AG08395 (cell line): ENCODE results near the gene ARG2.
A peak's percentile ranks its signal among the peaks of the same experiment; 100 is the strongest.

Experiments used
- DNase-seq: peaks from one replicate; pipeline ENCODE4 v3.0.0; 2012; ENCODE audit warnings: mixed read lengths, low spot score

Gene ARG2

DNA sequence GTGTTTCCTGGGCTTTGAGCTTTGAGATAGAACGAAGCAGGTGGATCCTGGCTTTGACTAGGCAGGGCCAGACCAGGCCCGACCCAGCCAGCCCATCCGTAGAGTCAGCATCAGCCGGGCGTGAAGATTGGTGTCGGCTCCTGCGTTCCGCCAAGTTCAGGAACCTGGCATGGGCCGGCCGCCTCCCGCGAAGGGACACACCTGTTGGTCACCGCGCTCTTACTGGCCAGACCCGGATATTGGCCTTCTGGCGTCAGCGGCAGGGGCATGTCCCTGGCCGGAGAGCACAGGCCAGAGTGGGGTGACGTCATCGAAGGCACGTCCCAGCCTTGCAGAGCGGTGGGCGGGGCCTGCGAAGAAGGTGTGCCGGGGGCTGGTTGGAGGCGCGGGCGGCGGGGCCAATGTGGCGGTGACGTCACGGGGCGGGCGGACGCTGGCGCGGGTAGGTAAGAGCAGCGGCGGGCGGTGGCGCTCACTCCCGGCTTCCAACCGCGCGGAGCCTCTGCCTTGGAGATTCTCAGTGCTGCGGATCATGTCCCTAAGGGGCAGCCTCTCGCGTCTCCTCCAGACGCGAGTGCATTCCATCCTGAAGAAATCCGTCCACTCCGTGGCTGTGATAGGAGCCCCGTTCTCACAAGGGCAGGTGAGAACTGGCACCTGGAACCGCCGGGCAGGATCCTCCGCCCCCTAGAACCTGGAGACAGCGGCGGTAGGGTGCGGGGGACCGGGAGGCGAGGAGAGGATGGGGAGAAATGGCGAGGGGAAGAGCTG lies at the start of gene ARG2:
TSS of gene ARG2 (plus strand) at position 475 of the 771 bp plus-strand sequence. CDS start at position 533, 58 bp downstream.
- DNase-seq = peak; percentile 91

DNA sequence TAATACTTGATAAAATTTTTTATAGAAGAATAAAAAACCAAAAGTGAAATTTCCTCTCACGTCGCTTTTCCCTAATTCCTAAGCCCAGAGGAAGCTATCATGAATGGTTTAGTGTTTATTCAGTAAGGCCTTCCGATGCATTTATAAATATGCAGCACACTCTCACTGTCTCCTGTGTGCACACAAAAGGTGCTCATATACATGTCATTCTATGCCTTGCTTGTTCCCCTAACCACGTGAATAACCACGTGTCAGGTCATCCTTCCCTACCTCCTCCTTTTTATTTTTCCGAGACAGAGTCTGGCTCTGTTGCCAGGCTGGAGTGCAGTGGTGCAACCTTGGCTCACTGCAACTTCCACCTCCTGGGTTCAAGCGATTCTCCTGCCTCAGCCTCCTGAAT lies 49.3 kb upstream of the ARG2 start:
- DNase-seq = no peak

DNA sequence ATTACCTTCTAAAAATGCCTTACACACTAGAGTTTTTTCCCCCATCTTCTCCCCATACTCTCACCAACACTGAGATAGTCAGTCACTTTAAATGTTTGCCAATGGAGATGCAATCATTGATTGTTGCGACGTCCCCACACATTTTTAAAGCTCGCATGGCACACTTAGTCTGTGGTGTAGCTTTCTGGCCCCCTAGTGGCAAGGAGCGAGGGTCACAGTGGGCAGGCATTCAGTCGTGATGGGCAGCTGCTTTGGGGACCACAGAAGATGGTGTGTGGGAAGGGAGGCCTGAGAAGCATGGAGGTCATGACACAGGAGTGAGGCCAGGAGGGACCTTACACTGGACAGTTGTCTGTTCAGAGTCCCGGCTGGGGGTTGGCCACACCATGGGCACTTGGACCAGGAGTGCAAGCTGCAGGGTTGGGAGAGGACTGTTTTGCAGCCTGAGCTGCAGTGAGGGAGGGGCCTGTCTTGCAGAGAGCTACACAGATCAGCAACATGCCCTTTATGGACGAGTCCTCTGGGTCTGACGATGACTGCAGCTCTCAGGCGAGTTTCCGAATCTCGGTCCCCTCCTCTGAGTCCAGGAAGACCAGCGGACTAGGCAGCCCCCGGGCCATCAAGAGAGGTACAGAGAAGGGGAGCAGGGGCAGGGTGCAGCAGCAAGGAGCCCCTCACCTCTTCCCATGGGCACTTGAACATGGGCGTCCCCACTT lies 48.3 kb upstream of the ARG2 start:
- DNase-seq = peak; percentile 77

DNA sequence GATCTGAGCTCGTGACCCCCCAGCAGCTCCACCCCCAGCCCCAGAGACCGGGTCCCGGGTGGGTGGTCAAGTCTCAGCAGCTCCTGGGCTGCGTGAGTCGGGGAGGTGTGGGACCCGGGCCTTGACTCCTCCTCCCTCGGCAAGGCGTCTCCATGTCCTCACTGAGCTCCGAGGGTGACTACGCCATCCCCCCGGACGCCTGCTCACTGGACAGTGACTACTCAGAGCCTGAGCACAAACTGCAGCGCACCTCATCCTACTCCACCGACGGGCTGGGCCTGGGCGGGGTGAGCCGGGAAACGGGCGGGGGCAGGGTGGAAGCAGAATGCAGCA lies 47.8 kb upstream of the ARG2 start:
- no peak for DNase-seq

DNA sequence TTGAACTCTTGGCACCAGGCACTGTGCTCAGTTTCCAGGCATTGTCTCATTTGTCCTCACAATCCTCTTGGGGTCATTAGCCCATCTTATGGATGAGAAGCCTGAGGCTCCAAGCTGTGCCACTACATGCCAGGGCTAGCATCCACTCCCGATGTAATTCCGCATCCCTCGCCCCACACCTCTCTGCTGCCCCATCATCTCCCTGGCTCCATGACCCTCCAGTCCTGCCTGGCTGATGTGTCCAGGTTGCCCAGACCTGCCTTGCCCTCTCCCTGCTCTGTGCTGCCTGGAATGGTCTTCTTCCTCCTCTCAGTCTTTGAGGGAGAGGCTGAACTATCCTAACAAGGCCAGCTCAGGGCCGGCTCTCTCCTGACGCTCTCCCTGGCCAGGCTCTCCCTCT lies 47.1 kb upstream of the ARG2 start:
- no peak for DNase-seq

DNA sequence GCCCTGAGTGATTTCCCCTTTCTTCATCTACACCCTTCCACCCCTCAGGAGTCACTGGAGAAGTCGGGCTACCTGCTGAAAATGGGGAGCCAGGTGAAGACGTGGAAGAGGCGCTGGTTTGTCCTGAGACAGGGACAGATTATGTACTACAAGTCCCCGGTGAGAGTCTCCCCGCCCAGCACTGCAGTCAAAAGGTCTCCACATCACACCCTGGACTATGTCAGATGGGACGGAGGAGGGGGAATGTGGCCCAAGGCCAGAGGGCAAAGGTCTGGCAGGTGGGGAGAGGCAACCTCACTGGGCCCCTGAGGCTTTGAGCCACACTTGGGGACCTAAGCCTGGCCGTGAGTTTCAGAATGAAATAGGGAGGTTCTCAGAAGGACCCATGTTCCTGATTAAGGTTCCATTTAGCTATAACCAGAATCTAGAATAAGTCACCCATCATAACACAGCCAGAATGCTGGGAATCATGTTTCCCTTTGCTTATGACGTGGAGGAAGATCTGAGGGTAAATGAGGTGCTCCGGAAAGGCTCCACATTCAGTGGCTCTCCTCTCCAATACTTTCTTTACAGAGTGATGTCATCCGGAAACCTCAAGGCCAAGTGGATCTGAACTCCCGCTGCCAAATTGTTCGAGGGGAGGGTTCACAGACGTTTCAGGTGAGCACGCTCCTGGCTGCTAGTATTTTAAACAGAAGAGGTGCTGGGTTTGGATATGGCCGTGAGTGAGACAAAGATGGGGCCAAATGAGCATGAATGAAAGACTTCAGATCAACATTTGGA lies 46.3 kb upstream of the ARG2 start:
- no peak for DNase-seq

DNA sequence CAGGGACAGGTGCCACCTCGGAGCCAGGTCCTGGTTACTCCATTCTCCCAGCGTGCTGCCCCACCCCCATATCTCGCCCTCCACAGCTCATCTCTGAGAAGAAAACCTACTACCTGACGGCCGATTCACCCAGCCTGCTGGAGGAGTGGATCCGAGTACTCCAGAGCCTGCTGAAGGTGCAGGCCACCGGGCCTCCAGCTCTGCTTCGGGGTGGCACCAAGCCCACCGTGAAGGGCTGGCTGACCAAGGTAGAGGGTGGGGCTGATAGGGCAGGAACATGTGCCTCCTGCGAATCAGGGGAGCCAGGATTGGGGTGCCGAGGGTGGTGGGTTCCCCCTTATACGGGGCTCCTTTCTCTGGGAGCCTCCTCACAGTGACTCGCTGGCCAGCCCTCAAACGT lies 45.6 kb upstream of the ARG2 start:
- DNase-seq = no peak

DNA sequence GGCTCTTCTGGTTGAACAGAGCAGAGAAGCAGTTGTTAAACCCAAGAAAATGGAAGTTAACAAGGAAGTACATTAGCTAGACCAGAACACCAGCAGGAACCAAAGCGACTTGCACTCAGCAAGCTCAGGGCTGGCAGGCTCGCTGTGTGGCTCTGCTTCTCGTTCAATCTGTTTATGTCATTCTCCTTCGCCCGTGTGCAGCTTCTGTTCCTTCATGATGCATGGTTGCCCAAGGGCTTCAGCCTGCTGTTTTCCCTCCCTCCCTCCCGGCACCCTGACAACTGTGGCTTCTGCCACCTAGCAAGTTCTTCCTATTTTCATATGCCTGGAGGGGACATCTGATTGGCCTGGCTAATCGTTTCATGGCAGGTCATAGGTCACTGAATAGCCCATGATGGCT lies 44.9 kb upstream of the ARG2 start:
- no peak for DNase-seq

DNA sequence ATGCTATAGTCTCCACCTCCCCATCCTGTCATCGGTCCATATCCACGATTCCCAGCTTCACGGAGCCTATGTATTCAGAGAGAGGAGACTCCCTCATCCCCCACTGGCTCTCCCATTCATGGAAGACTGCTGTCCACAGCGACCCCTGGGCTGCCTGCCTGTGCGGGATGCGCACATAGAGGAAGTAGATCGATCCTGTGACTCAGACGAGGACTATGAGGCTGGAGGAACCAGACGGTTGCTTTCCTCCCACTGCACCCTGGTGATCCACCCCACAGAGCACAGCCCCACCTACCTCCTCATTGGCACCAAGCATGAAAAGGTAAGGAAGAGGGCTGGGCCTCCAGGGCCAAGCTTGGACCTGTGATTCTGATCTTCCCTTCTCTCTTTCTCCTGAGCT lies 44.0 kb upstream of the ARG2 start:
- DNase-seq = no peak

DNA sequence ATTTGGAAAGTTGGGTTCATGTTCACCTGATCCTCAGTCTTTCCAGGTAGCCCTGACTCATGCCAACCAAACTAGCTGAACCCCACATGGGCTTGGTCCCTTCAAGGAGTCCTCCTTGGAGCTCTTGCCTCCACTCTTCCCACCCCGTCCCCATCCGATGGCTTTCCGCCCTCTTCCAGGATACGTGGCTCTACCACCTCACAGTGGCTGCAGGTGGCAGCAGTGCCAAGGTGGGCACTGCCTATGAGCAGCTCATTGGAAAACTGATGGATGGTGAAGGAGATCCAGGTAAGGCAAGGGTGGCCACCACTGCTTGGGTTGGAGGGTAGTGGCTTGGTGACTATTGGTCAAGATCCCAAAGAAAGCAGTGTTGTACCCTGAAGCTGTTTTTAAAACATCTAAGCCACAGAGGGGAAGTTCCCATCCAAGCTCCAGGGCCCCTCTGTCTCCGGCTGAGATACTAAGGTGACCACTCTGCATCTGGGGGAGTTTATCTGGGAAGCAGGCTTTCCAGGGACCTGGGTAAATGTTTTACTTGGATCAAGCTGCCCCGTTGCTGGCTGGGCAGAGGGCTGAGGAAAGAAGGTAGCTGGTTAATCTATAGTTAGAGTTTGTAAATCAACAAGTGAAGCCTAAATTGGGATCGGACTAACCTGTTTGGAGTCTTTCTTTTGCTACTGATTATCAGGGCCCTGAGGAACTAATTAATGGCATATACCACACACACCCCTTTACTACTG lies 43.3 kb upstream of the ARG2 start:
- DNase-seq = no peak

DNA sequence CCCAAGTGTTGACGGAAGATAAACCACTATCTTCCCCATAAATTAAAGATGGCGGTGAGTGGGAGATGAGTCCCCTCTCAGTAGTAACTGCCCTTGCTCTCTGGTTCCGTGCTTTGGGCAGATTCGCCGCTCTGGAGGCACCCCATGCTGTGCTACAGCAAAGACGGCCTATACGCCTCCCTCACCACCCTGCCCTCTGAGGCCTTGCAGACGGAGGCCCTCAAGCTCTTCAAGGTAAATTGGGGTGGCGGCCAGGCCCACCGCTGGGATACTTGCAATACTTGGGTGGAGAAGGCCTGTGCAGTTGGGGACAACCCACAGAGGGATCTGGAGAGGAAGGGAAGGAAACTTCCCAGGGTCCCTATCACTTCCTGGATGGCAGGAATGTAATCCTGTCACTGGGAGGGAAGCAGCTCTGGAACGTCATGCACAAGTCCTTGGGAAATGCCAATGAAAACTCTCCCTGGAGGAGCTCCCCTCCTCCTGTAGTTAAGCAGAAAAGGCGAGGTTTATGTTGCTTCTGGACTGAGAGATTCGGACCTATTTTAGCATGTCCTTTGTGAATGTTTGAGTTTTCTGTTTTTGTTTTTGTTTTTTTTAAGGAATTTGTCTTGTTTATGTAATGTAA lies 42.4 kb upstream of the ARG2 start:
- no peak for DNase-seq

DNA sequence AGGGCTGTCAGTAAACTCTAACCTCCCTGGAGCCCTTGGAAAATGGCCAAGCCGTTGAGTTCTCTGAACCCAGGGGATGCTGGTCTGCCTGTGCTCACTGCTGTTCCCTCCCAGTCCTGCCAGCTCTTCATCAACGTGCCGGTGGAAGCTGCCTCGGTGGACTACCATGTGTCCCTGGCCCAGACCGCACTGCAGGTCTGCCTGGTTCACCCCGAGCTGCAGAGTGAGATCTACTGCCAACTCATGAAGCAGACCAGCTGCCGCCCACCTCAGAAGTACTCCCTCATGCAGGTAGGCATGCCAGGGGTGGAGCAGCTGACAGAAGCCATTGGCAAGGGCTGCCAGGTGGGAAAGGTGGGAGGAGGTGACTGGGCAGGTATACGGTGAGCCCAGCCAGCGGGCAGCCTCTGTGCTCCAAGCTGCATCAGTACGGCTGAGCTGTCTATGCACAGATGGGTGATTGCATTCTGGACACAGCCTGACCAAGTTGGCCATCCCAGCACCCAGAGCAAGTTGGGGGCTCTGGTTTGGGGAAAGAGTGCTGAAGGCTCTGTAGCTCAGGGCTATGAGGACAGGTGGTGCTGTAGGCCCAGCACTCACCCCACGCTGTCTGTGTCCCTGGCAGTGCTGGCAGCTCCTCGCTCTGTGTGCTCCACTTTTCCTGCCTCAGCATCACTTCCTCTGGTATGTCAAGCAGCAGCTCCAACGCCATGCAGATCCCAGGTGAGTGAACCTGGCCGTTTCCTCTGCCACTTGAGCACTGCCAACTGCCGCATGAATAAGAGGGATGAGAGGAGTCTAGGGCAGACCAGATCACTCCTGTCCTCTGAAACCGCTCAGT lies 41.6 kb upstream of the ARG2 start:
- no peak for DNase-seq

DNA sequence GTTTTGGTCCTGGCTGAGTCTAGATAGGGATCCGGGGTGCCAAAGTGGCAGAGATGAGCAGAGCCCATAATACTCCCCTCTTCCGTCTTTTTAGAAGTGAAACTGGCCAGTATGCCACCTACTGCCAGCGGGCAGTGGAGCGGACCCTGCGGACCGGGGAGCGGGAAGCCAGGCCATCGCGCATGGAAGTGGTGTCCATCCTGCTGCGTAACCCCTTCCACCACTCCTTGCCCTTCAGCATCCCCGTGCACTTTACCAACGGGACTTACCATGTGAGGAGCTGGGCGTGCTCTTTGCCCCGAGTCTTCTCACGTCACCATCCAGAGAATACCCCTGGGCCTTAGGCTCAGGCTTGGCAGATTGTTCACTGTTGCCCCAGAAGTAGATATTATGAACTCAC lies 40.7 kb upstream of the ARG2 start:
- no peak for DNase-seq

DNA sequence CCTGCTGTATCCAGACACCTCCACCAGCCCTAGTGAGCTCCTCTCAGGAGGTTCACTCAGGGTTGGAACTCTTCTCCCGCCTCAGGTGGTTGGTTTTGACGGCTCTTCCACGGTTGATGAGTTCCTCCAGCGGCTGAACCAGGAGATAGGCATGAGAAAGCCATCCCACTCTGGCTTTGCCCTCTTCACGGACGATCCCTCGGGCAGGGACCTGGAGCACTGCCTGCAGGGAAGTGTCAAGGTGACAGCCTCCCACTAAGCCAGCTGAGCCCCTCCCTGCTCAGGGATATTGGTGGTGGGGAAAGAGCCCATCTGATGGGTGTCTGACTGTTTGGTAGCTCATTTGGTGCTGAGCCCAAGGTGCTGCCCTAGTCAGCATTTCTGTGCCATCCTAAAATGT lies 40.1 kb upstream of the ARG2 start:
- no peak for DNase-seq

DNA sequence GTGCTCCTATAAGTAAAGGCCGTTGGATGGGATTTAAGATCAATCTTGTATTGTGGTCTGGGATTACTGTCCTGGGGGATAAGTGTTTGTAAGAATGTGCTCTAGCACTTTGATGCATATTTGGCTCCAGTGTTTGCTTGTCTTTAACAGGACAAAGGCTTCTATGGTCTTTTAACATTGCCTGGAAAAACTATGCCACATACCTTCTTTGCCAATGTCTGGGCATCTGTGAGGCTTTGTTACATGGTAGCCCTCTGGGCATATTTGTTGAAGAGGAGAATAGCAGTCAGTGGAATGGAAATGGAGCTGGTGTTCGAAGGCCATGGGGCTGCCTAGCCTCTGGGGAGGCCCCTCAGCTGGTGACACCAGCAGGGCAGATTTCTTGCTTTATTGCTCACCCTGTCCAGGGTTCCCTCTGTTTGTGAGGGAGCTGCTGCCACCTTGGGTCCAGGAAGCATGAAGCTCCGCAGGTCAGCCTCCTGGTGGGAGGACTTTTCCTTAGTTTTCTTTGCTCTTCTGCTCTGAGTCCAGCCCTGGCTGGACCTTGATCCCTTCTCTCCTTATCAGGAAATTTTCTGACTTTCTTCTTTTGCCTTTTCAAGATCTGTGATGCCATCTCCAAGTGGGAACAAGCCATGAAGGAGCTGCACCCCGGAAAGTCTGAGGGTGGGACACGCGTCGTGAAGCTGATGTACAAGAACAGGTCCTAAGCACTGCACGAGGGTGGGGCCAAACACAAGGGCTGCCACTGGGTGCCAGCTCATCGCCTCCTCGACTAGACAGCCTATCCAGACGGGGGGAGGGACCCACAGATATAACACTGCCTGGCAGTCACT lies 39.2 kb upstream of the ARG2 start:
- DNase-seq = no peak

DNA sequence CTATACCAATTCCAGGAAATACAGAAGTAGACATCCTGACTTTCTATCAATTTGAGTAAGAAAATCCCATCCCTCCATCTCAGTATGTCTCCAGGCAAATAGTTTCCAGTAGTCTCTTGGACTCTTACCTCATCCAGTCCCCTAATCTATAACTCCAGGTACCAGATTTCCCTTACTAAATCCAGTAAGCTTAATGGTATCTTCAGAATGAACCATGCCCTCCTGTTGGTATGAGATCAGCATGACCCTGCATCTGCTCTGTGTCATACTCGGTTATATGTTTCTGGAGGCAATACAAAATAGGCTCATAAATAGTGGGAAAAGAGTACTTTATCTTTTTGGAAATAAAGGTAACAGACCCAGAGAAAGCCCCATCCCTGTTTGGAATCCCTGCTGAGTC lies 38.1 kb upstream of the ARG2 start:
- DNase-seq = no peak

DNA sequence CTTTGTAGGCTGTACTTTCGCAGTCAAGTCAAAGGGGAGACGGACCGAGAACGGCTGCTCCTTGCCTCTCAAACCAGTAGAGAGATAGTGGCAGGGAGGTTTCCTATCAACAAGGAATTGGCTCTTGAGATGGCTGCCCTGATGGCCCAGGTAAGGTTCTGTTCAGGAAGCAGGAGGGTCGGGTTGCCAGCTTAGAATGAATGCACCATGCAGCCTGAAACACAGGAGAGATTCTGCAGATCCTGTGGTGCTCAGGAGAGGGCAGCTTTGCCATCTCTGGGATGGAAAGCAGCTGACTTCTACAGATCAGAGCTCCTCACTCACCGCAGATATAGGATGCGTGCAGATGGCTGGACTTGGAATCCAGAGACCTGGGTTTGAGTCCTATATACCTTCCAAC lies 37.7 kb upstream of the ARG2 start:
- DNase-seq = no peak

DNA sequence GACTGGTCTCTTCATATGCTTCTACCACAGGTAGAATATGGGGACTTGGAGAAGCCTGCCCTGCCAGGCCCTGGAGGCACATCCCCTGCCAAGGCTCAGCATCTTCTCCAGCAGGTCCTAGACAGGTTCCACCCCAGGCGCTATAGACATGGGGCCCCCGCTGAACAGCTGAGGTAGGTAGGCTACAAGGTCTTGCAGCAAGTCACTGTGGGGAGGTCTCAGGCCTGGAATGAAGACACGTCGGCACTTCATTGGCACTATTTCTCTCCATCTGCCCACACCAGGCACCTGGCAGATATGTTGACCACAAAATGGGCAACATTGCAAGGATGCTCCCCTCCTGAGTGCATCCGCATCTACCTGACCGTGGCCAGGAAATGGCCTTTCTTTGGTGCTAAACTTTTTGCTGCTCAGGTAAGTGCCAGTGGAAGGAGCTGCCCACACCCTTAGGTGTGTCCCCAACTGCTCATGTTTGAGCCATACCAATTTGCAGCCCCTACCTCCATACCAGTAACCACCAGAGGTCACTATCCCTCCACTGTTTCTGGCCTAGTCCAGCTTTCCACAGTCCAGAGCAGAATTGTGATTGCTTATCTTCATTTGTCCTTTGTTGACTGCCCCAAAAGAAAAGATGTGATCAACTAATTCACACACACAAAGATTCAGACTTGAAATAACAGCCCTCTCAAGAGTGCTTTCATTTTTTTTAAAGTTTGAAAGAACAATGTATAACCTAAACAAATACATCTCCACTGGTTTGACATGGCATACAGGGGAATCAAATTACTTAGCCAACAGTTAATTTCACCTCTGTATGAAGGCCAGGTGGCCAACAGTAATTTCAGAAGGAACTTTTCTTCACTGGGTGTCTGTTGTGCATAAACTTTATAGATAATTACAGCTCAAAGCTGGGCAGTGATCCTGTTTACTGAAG lies 35.7 kb upstream of the ARG2 start:
- DNase-seq = peak; percentile 76

DNA sequence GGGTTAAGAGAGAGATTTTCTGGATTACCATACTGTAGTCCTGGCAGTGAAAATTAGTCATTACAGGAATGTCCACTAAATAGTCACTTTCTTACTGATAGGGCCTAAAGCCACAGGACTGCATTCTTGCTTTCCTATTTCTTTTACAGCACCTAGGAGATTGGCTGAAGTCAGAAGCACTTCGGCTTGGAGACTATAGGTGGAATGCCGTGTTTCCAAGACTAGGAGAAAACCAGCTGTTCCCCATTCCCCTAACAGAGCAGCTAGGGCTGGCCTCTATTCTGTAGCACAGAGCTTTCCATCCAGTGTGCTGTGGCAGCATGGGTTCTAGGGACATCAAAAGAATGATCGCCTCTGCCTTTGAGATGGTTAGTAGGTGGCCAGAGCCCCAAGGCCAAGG lies 34.7 kb upstream of the ARG2 start:
- no peak for DNase-seq
